ENCODE measurements around the gene CNGB1.

CNGB1 gene

GRCh38 chr16:57893559-57894389 is 77.2 kb downstream of the CNGB1 start:
- Histone ChIP-seq H3K9me3 (ENCODE audit: insufficient read depth, low read depth, low read length) (no peaks in the 10 kb centered on the region), H4K12ac (ENCODE audit: low read depth, low read length) (no peak overlapping the region), H3K27ac (ENCODE audit: low read depth, low read length) (no peak overlapping the region), H3K4ac (ENCODE audit: low read depth, low read length) (no peak overlapping the region), H2AK5ac (ENCODE audit: low read length) (no peak overlapping the region), H3K4me3 (ENCODE audit: low read depth, low read length) (no peak overlapping the region), H3K36me3 (ENCODE audit: control insufficient read depth in 1 of 2, insufficient read depth in 2 of 2, low read length in 2 of 2) (no peaks in the 10 kb centered on the region), H4K91ac (ENCODE audit: low read depth, low read length) (peak overlapping the region; percentile 8), H4K8ac (ENCODE audit: low read depth, low read length) (peak overlapping the region; percentile 75), H2BK5ac (ENCODE audit: low read depth, low read length, poor library complexity) (no peak overlapping the region), H3K4me2 (ENCODE audit: low read length) (peak overlapping the region; percentile 16), H2AFZ (ENCODE audit: insufficient read depth, low read length, poor library complexity) (no peak overlapping the region), H3K14ac (ENCODE audit: low read length) (no peak overlapping the region), H3K79me1 (ENCODE audit: low read length) (no peaks in the 10 kb centered on the region), H3K79me2 (ENCODE audit: control insufficient read depth, insufficient read depth, low read length, poor library complexity) (no peaks in the 10 kb centered on the region), H3K9ac (ENCODE audit: low read length) (no peak overlapping the region), H2BK120ac (ENCODE audit: insufficient read depth, low read length, poor library complexity) (no peak overlapping the region), H2BK12ac (ENCODE audit: low read length) (no peak overlapping the region), H3K18ac (ENCODE audit: low read length) (no peak overlapping the region), H3K27me3 (ENCODE audit: insufficient read depth, low read length) (no peaks in the 10 kb centered on the region), H3K4me1 (ENCODE audit: control insufficient read depth in 1 of 2, insufficient read depth in 2 of 2, low read length in 2 of 2) (peaks cover 2 to 9% of the 10 kb centered on the region in 2 experiments), H3K23ac (ENCODE audit: low read length) (no peak overlapping the region)
- WGBS (ENCODE audit: extremely low coverage, insufficient coverage, insufficient read length): no CpG with 5 or more reads among the region's 17 CpGs
- peak; percentile 79 to 99 for DNase-seq

GRCh38 chr16:57893217-57893558 is 77.7 kb downstream of the CNGB1 start:
- DNase-seq: no peak
- no peak overlapping the region for H4K8ac ChIP-seq (ENCODE audit: low read depth, low read length)

GRCh38 chr16:57892447-57893096 is 78.4 kb downstream of the CNGB1 start:
- H4K12ac ChIP-seq (ENCODE audit: low read depth, low read length): no peak overlapping the region
- H3K27me3 ChIP-seq (ENCODE audit: insufficient read depth, low read length): no peaks in the 10 kb centered on the region
- no peak overlapping the region for H3K18ac ChIP-seq (ENCODE audit: low read length)
- H3K23ac ChIP-seq (ENCODE audit: low read length): no peak overlapping the region
- H3K4me1 ChIP-seq (ENCODE audit: control insufficient read depth in 1 of 2, insufficient read depth in 2 of 2, low read length in 2 of 2): peaks cover 2 to 9% of the 10 kb centered on the region in 2 experiments
- H3K36me3 ChIP-seq (ENCODE audit: control insufficient read depth in 1 of 2, insufficient read depth in 2 of 2, low read length in 2 of 2): no peaks in the 10 kb centered on the region
- no peak overlapping the region for H2BK12ac ChIP-seq (ENCODE audit: low read length)
- no peak overlapping the region for H2AFZ ChIP-seq (ENCODE audit: insufficient read depth, low read length, poor library complexity)
- no peak overlapping the region for H3K14ac ChIP-seq (ENCODE audit: low read length)
- no peak overlapping the region for H3K9ac ChIP-seq (ENCODE audit: low read length)
- H2BK5ac ChIP-seq (ENCODE audit: low read depth, low read length, poor library complexity): no peak overlapping the region
- no peak overlapping the region for H4K8ac ChIP-seq (ENCODE audit: low read depth, low read length)
- no peak overlapping the region for H2BK120ac ChIP-seq (ENCODE audit: insufficient read depth, low read length, poor library complexity)
- no peaks in the 10 kb centered on the region for H3K79me1 ChIP-seq (ENCODE audit: low read length)
- H4K91ac ChIP-seq (ENCODE audit: low read depth, low read length): no peak overlapping the region
- no peak overlapping the region for H2AK5ac ChIP-seq (ENCODE audit: low read length)
- H3K27ac ChIP-seq (ENCODE audit: low read depth, low read length): no peak overlapping the region
- no peaks in the 10 kb centered on the region for H3K79me2 ChIP-seq (ENCODE audit: control insufficient read depth, insufficient read depth, low read length, poor library complexity)
- DNase-seq: peak in 1 of 2 donors; percentile 8
- H3K4me3 ChIP-seq (ENCODE audit: low read depth, low read length): no peak overlapping the region
- H3K9me3 ChIP-seq (ENCODE audit: insufficient read depth, low read depth, low read length): no peaks in the 10 kb centered on the region
- no CpG with 5 or more reads among the region's 10 CpGs for WGBS (ENCODE audit: extremely low coverage, insufficient coverage, insufficient read length)
- no peak overlapping the region for H3K4me2 ChIP-seq (ENCODE audit: low read length)
- H3K4ac ChIP-seq (ENCODE audit: low read depth, low read length): no peak overlapping the region

More at GRCh38 chr16:57893217-57893558, 77.7 kb downstream of the CNGB1 start:
- H2BK12ac ChIP-seq (ENCODE audit: low read length): no peak overlapping the region
- H3K9ac ChIP-seq (ENCODE audit: low read length): no peak overlapping the region
- no peak overlapping the region for H3K4me3 ChIP-seq (ENCODE audit: low read depth, low read length)
- H4K91ac ChIP-seq (ENCODE audit: low read depth, low read length): no peak overlapping the region
- no peak overlapping the region for H3K14ac ChIP-seq (ENCODE audit: low read length)
- no CpG with 5 or more reads among the region's 5 CpGs for WGBS (ENCODE audit: extremely low coverage, insufficient coverage, insufficient read length)
- H4K12ac ChIP-seq (ENCODE audit: low read depth, low read length): no peak overlapping the region
- no peak overlapping the region for H3K18ac ChIP-seq (ENCODE audit: low read length)
- no peak overlapping the region for H2AK5ac ChIP-seq (ENCODE audit: low read length)
- no peaks in the 10 kb centered on the region for H3K9me3 ChIP-seq (ENCODE audit: insufficient read depth, low read depth, low read length)
- H2BK5ac ChIP-seq (ENCODE audit: low read depth, low read length, poor library complexity): no peak overlapping the region
- H2BK120ac ChIP-seq (ENCODE audit: insufficient read depth, low read length, poor library complexity): no peak overlapping the region
- H3K27me3 ChIP-seq (ENCODE audit: insufficient read depth, low read length): no peaks in the 10 kb centered on the region
- H3K27ac ChIP-seq (ENCODE audit: low read depth, low read length): no peak overlapping the region
- H3K4me1 ChIP-seq (ENCODE audit: control insufficient read depth in 1 of 2, insufficient read depth in 2 of 2, low read length in 2 of 2): peaks cover 2 to 9% of the 10 kb centered on the region in 2 experiments
- H3K4ac ChIP-seq (ENCODE audit: low read depth, low read length): no peak overlapping the region
- no peaks in the 10 kb centered on the region for H3K79me2 ChIP-seq (ENCODE audit: control insufficient read depth, insufficient read depth, low read length, poor library complexity)
- H3K23ac ChIP-seq (ENCODE audit: low read length): no peak overlapping the region
- H3K4me2 ChIP-seq (ENCODE audit: low read length): no peak overlapping the region
- no peak overlapping the region for H2AFZ ChIP-seq (ENCODE audit: insufficient read depth, low read length, poor library complexity)
- no peaks in the 10 kb centered on the region for H3K79me1 ChIP-seq (ENCODE audit: low read length)
- H3K36me3 ChIP-seq (ENCODE audit: control insufficient read depth in 1 of 2, insufficient read depth in 2 of 2, low read length in 2 of 2): no peaks in the 10 kb centered on the region

- H3K4me3 ChIP-seq (ENCODE audit: low read depth, low read length): no peak overlapping the region
- H3K4me2 ChIP-seq (ENCODE audit: low read length): no peak overlapping the region
- H4K8ac ChIP-seq (ENCODE audit: low read depth, low read length): no peak overlapping the region
- no peak overlapping the region for H2AFZ ChIP-seq (ENCODE audit: insufficient read depth, low read length, poor library complexity)
- H3K27me3 ChIP-seq (ENCODE audit: insufficient read depth, low read length): no peaks in the 10 kb centered on the region
- no peak overlapping the region for H2BK120ac ChIP-seq (ENCODE audit: insufficient read depth, low read length, poor library complexity)
- H3K79me2 ChIP-seq (ENCODE audit: control insufficient read depth, insufficient read depth, low read length, poor library complexity): no peaks in the 10 kb centered on the region
- no peak overlapping the region for H4K12ac ChIP-seq (ENCODE audit: low read depth, low read length)
- no peaks in the 10 kb centered on the region for H3K9me3 ChIP-seq (ENCODE audit: insufficient read depth, low read depth, low read length)
- no peak overlapping the region for H2BK12ac ChIP-seq (ENCODE audit: low read length)
- H3K18ac ChIP-seq (ENCODE audit: low read length): no peak overlapping the region
- H3K36me3 ChIP-seq (ENCODE audit: control insufficient read depth in 1 of 2, insufficient read depth in 2 of 2, low read length in 2 of 2): no peaks in the 10 kb centered on the region
- no peak overlapping the region for H3K9ac ChIP-seq (ENCODE audit: low read length)
- no peak overlapping the region for H4K91ac ChIP-seq (ENCODE audit: low read depth, low read length)
- no peak overlapping the region for H3K27ac ChIP-seq (ENCODE audit: low read depth, low read length)
- no peak overlapping the region for H3K14ac ChIP-seq (ENCODE audit: low read length)
- no peak overlapping the region for H2BK5ac ChIP-seq (ENCODE audit: low read depth, low read length, poor library complexity)
- DNase-seq: no peak
- peaks cover 2 to 9% of the 10 kb centered on the region in 2 experiments for H3K4me1 ChIP-seq (ENCODE audit: control insufficient read depth in 1 of 2, insufficient read depth in 2 of 2, low read length in 2 of 2)
- no CpG with 5 or more reads among the region's 8 CpGs for WGBS (ENCODE audit: extremely low coverage, insufficient coverage, insufficient read length)
- H3K79me1 ChIP-seq (ENCODE audit: low read length): no peaks in the 10 kb centered on the region
- H3K4ac ChIP-seq (ENCODE audit: low read depth, low read length): no peak overlapping the region
- no peak overlapping the region for H3K23ac ChIP-seq (ENCODE audit: low read length)
- no peak overlapping the region for H2AK5ac ChIP-seq (ENCODE audit: low read length)
These were observed 78.9 kb downstream of the CNGB1 start for GRCh38 chr16:57892041-57892440.

Measured in trophoblast cell (in vitro differentiated cells and primary cell).